ENCODE results near the gene TES. TPM values are rescaled to one million over a fixed set of nuclear protein-coding genes. Genes with fewer than 3 reads are reported as not detected.

The TES gene
- total RNA-seq, 1 experiment from 2014 or later: 126 TPM

DNA sequence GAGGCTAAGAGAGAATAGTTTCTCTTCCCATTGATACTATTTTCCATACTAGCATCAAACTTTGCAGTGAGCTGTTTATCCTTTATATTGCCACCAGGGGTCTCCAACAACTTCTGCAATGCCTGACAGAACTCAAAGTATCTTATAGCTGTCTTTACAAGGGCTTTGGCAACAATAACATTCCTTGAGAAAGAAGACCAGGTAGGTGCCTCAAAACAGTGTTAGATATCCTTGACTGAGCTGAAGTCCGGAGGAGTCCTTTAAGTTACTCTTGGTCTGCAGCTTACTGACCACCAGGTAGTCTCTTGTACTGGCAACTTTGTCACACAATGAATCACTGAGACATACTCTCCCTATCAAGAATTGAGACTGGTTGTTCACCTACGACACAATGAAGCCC is 30.0 kb upstream of the TES start:
- DNase-seq: peak; percentile 22
- no TSS peak for BruUV-seq (replicated peaks)
- intact Hi-C loops (cut with micrococcal nuclease; ENCODE audit: unreplicated experiment): loop anchor here (1.0 kb wide), 1 partner anchor 56 kb away; no protein-coding TSS in a partner anchor
- Mint-ChIP-seq H3K4me3 (ENCODE audit: low read depth, unreplicated experiment) (no peak overlapping the region), H3K9me3 (ENCODE audit: low read depth, unreplicated experiment) (peaks cover 6% of the 10 kb centered on the region), H3K36me3 (ENCODE audit: insufficient read depth, unreplicated experiment) (no peaks in the 10 kb centered on the region), H3K27ac (ENCODE audit: unreplicated experiment) (no peak overlapping the region), H3K4me1 (ENCODE audit: low read depth, unreplicated experiment) (no peaks in the 10 kb centered on the region), H3K27me3 (ENCODE audit: unreplicated experiment) (no peaks in the 10 kb centered on the region)
- CTCF ChIA-PET: interaction anchor here (0.6 to 1.6 kb wide), 15 partner anchors 10 to 411 kb away, joined by 3 to 24 read pairs (median 4); partner anchors contain the start of gene TES
- TF ChIP-seq, protein P1, sequence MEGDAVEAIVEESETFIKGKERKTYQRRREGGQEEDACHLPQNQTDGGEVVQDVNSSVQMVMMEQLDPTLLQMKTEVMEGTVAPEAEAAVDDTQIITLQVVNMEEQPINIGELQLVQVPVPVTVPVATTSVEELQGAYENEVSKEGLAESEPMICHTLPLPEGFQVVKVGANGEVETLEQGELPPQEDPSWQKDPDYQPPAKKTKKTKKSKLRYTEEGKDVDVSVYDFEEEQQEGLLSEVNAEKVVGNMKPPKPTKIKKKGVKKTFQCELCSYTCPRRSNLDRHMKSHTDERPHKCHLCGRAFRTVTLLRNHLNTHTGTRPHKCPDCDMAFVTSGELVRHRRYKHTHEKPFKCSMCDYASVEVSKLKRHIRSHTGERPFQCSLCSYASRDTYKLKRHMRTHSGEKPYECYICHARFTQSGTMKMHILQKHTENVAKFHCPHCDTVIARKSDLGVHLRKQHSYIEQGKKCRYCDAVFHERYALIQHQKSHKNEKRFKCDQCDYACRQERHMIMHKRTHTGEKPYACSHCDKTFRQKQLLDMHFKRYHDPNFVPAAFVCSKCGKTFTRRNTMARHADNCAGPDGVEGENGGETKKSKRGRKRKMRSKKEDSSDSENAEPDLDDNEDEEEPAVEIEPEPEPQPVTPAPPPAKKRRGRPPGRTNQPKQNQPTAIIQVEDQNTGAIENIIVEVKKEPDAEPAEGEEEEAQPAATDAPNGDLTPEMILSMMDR (IDR thresholded peaks at IDR 0.05; ENCODE audit: unreplicated experiment): peak; percentile 75

DNA sequence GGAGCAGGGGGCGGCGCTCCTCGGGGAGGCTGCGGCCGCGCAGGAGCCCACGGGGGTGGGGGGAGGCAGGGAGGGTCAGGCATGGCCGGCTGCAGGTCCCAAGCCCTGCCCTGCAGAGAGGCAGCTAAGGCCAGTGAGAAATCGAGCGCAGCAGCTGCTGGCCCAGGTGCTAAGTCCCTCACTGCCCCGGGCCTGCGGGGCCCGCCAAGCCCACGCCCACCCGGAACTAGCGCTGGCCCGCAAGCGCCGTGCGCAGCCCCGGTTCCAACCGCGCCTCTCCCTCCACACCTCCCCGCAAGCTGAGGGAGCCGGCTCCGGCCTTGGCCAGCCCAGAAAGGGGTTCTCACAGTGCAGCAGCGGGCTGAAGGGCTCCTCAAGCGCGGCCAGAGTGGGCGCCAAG is 28.3 kb upstream of the TES start:
- no TSS peak for BruUV-seq (replicated peaks)

DNA sequence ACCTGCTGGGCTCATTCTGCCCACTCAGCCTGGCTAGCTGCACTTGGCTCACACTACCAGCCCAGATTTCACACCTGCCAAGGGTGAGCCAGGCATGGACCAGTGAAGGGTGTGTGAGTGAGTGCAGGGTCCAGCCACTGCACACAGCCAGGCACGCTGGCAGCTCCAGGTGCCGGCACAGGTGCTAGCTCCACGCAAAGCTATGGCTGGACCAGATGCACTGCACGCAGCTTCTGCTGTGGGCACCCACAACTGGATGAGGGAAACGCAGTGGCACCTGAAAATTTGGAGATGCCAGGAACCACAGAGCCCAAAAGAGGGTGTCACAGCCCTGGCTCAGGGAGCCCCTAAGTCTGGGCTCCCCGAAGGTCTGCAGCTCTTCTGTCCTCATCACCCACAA is 24.9 kb upstream of the TES start:
- CTCF ChIA-PET: interaction anchor here (0.7 kb wide), 1 partner anchor 374 kb away, joined by 3 read pairs; no protein-coding TSS in a partner anchor

More for the DNA sequence above, 28.3 kb upstream of the TES start:
- Mint-ChIP-seq H3K36me3 (ENCODE audit: insufficient read depth, unreplicated experiment) (no peaks in the 10 kb centered on the region), H3K4me1 (ENCODE audit: low read depth, unreplicated experiment) (no peaks in the 10 kb centered on the region), H3K4me3 (ENCODE audit: low read depth, unreplicated experiment) (no peak overlapping the region), H3K9me3 (ENCODE audit: low read depth, unreplicated experiment) (peaks cover 6% of the 10 kb centered on the region), H3K27ac (ENCODE audit: unreplicated experiment) (no peak overlapping the region), H3K27me3 (ENCODE audit: unreplicated experiment) (no peaks in the 10 kb centered on the region)
- intact Hi-C loops (cut with micrococcal nuclease; ENCODE audit: unreplicated experiment): no loop called here
- DNase-seq: no peak
- CTCF ChIA-PET: no interaction called here
- TF ChIP-seq, protein P1 (IDR thresholded peaks at IDR 0.05; ENCODE audit: unreplicated experiment): no peak

DNA sequence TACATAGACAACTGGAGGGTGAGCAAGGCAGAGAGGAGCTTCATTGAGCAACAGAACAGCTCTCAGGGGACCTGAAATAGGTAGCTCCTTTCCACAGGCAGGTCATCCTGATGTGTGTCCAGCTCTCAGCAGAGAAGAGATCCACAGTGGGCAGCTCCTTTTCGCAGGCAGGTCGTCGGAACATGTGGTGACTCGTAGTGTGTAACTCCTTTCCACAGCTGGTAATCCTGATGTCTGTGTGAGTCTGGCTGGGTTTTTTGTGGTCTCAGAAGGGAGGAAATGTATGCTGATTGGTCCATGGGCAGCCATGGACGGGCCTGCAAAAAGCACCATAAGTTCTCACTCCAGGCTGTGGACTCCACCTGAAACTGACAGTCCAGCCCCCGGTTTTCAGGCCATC is 24.4 kb upstream of the TES start:
- TF ChIP-seq, protein P1 (IDR thresholded peaks at IDR 0.05; ENCODE audit: unreplicated experiment): no peak
- no peak for DNase-seq
- H3K27me3 Mint-ChIP-seq (ENCODE audit: unreplicated experiment): no peaks in the 10 kb centered on the region
- intact Hi-C loops (cut with micrococcal nuclease; ENCODE audit: unreplicated experiment): no loop called here
- no peaks in the 10 kb centered on the region for H3K36me3 Mint-ChIP-seq (ENCODE audit: insufficient read depth, unreplicated experiment)
- peaks cover 9% of the 10 kb centered on the region for H3K9me3 Mint-ChIP-seq (ENCODE audit: low read depth, unreplicated experiment)
- BruUV-seq (replicated peaks): no TSS peak
- no peak overlapping the region for H3K4me3 Mint-ChIP-seq (ENCODE audit: low read depth, unreplicated experiment)
- H3K4me1 Mint-ChIP-seq (ENCODE audit: low read depth, unreplicated experiment): no peaks in the 10 kb centered on the region
- CTCF ChIA-PET: interaction anchor here (0.7 kb wide), 1 partner anchor 373 kb away, joined by 3 read pairs; no protein-coding TSS in a partner anchor
- H3K27ac Mint-ChIP-seq (ENCODE audit: unreplicated experiment): no peak overlapping the region

More for the DNA sequence above, 24.9 kb upstream of the TES start:
- no peaks in the 10 kb centered on the region for H3K4me1 Mint-ChIP-seq (ENCODE audit: low read depth, unreplicated experiment)
- no peaks in the 10 kb centered on the region for H3K36me3 Mint-ChIP-seq (ENCODE audit: insufficient read depth, unreplicated experiment)
- no peak overlapping the region for H3K27ac Mint-ChIP-seq (ENCODE audit: unreplicated experiment)
- DNase-seq: no peak
- no peak overlapping the region for H3K4me3 Mint-ChIP-seq (ENCODE audit: low read depth, unreplicated experiment)
- intact Hi-C loops (cut with micrococcal nuclease; ENCODE audit: unreplicated experiment): no loop called here
- H3K27me3 Mint-ChIP-seq (ENCODE audit: unreplicated experiment): no peaks in the 10 kb centered on the region
- no TSS peak for BruUV-seq (replicated peaks)
- peaks cover 9% of the 10 kb centered on the region for H3K9me3 Mint-ChIP-seq (ENCODE audit: low read depth, unreplicated experiment)
- TF ChIP-seq, protein P1 (IDR thresholded peaks at IDR 0.05; ENCODE audit: unreplicated experiment): no peak
